GM23338 (cell line): ENCODE measurements around the gene NEK10. TPM values are rescaled to one million over a fixed set of nuclear protein-coding genes. Genes with fewer than 3 reads are reported as not detected.

ENCODE experiments used
- ATAC-seq: fragments of 200-7000 bp; cut with Tn5 transposase; 3 replicates; pipeline ENCODE4 v1.9.1; 2020
- DNase-seq: peaks from one replicate; pipeline ENCODE4 v3.0.0-alpha.2; 2015; ENCODE audit warnings: low spot score
- H2AFZ ChIP-seq: fragments of 200-600 bp; sonication (generic); 2 replicates; pipeline ENCODE4 v1.8.0; 2016; ENCODE audit warnings: antibody characterized with exemption, mild to moderate bottlenecking, moderate library complexity
- H3F3A ChIP-seq: fragments of 200-600 bp; sonication (generic); replicated peaks from 2 replicates; pipeline ENCODE4 v1.8.0; 2017; ENCODE audit warnings: antibody characterized with exemption, mixed run types, low read depth
- H3K27ac ChIP-seq: fragments of 200-600 bp; sonication (generic); 2 replicates; pipeline ENCODE4 v1.6.1; 2016; ENCODE audit warnings: low read depth
- H3K27me3 ChIP-seq: fragments of 200-600 bp; sonication (generic); 2 replicates; pipeline ENCODE4 v1.8.0; 2016; ENCODE audit warnings: mild to moderate bottlenecking, mixed run types, moderate library complexity; ENCODE audit not compliant: insufficient read depth
- H3K36me3 ChIP-seq: fragments of 200-600 bp; sonication (generic); 2 replicates; pipeline ENCODE4 v1.8.0; 2016; ENCODE audit warnings: mild to moderate bottlenecking; ENCODE audit not compliant: insufficient read depth
- H3K4me1 ChIP-seq: fragments of 200-600 bp; sonication (generic); 2 replicates; pipeline ENCODE4 v1.8.0; 2016; ENCODE audit warnings: mild to moderate bottlenecking, moderate library complexity; ENCODE audit not compliant: insufficient read depth
- H3K4me2 ChIP-seq: fragments of 200-600 bp; sonication (generic); 2 replicates; pipeline ENCODE4 v1.7.1; 2017; ENCODE audit warnings: mixed run types
- H3K4me3 ChIP-seq: fragments of 200-600 bp; sonication (generic); 2 replicates; pipeline ENCODE4 v1.6.1; 2016; ENCODE audit warnings: mixed run types
- H3K79me2 ChIP-seq: fragments of 200-600 bp; sonication (generic); replicated peaks from 2 replicates; pipeline ENCODE4 v1.8.0; 2017; ENCODE audit warnings: mild to moderate bottlenecking; ENCODE audit not compliant: insufficient read depth
- H3K9me2 ChIP-seq: fragments of 200-600 bp; sonication (generic); 2 replicates; pipeline ENCODE4 v1.8.0; 2017; ENCODE audit not compliant: insufficient read depth
- H4K20me1 ChIP-seq: fragments of 200-600 bp; sonication (generic); replicated peaks from 2 replicates; pipeline ENCODE4 v1.8.0; 2017; ENCODE audit warnings: mild to moderate bottlenecking; ENCODE audit not compliant: insufficient read depth
- H3K27ac Mint-ChIP-seq: 2 replicates; pipeline ENCODE4 v1.8.0; 2020; ENCODE audit warnings: inconsistent platforms, mild to moderate bottlenecking, moderate library complexity, mixed read lengths
- H3K27me3 Mint-ChIP-seq: 3 replicates; pipeline ENCODE4 v1.8.0; 2022; ENCODE audit warnings: low read depth, mild to moderate bottlenecking, moderate library complexity, mixed read lengths, inconsistent platforms; ENCODE audit not compliant: insufficient read depth, poor library complexity
- H3K36me3 Mint-ChIP-seq: 3 replicates; pipeline ENCODE4 v1.8.0; 2021; ENCODE audit warnings: low read depth, mild to moderate bottlenecking, inconsistent platforms, moderate library complexity, mixed read lengths
- H3K4me1 Mint-ChIP-seq: 3 replicates; pipeline ENCODE4 v1.8.0; 2020; ENCODE audit warnings: mild to moderate bottlenecking, inconsistent platforms, mixed read lengths
- H3K4me3 Mint-ChIP-seq: 3 replicates; pipeline ENCODE4 v1.8.0; 2021; ENCODE audit warnings: moderate library complexity, mild to moderate bottlenecking, inconsistent platforms, mixed read lengths
- H3K9me3 Mint-ChIP-seq: 3 replicates; pipeline ENCODE4 v1.8.0; 2020; ENCODE audit warnings: moderate library complexity, mild to moderate bottlenecking, inconsistent platforms, mixed read lengths
- EZH2 ChIP-seq: fragments of 200-600 bp; sonication (generic); IDR thresholded peaks from one replicate; pipeline ENCODE4 v1.8.0; 2017; ENCODE audit warnings: antibody characterized with exemption, mild to moderate bottlenecking, low read depth; ENCODE audit not compliant: unreplicated experiment
- EZH2phosphoT487 ChIP-seq: fragments of 200-600 bp; sonication (generic); IDR thresholded peaks from one replicate; pipeline ENCODE4 v1.8.1; 2018; ENCODE audit warnings: antibody characterized with exemption; ENCODE audit not compliant: unreplicated experiment
- NANOG ChIP-seq: IDR thresholded peaks from 2 replicates; pipeline ENCODE4 v1.6.1; 2016; ENCODE audit warnings: antibody characterized with exemption, borderline replicate concordance
- POLR2AphosphoS5 ChIP-seq: IDR thresholded peaks from 2 replicates; pipeline ENCODE4 v1.6.1; 2016; ENCODE audit warnings: antibody characterized with exemption, low read depth
- STAT1 ChIP-seq: IDR thresholded peaks from one replicate; pipeline ENCODE4 v1.6.1; 2016; ENCODE audit warnings: antibody characterized with exemption; ENCODE audit not compliant: unreplicated experiment
- ZNF114 ChIP-seq: fragments of 250-450 bp; sonication (Bioruptor Pico); IDR thresholded peaks from 2 replicates; pipeline ENCODE4 v1.5.0; 2020; ENCODE audit warnings: mild to moderate bottlenecking, moderate library complexity
- ZNF462 ChIP-seq: fragments of 250-450 bp; sonication (Bioruptor Pico); IDR thresholded peaks from 2 replicates; pipeline ENCODE4 v1.5.0; 2020; ENCODE audit warnings: mild to moderate bottlenecking, moderate library complexity
- polyA plus RNA-seq: library from polyadenylated mRNA; unstranded; fragments of >200 nt; fragmentation: Nextera tagmentation; extraction: Ambion mirVana; gene quantifications from 2 replicates; pipeline ENCODE4 v1.2.1, GENCODE V29; 2016
- total RNA-seq: library from RNA; depleted of rRNA; stranded (reverse); fragments of >200 nt; shearing (Covaris generic); gene quantifications from 2 replicates; pipeline ENCODE4 v1.2.3, GENCODE V29; 2014
- TF ChIP-seq, protein P1 (sequence below), 2 experiments: fragments of 200-600 bp in 1 of 2; sonication (generic) in 1 of 2; conservative IDR thresholded peaks; 2 replicates each; pipeline versions ENCODE4 v1.5.1 to v1.6.1; 2016 to 2017; ENCODE audit warnings: antibody characterized with exemption in 2 of 2, low read depth in 2 of 2, mild to moderate bottlenecking in 2 of 2, moderate library complexity in 1 of 2
- TF ChIP-seq, protein P2 (sequence below): IDR thresholded peaks from 2 replicates; pipeline ENCODE4 v1.6.1; 2016; ENCODE audit warnings: antibody characterized with exemption

The NEK10 gene
- total and polyA plus RNA-seq, 2 experiments from 2014 or later: 0.55 to 2.0 TPM

GRCh38 chr3:27141668-27142067 is 227.5 kb downstream of the NEK10 start:
- Histone ChIP-seq H3F3A (no peaks in the 10 kb centered on the region), H3K79me2 (no peaks in the 10 kb centered on the region), H3K4me1 (no peaks in the 10 kb centered on the region), H4K20me1 (no peaks in the 10 kb centered on the region), H3K4me3 (no peak overlapping the region), H3K27me3 (no peaks in the 10 kb centered on the region), H2AFZ (no peak overlapping the region), H3K4me2 (no peak overlapping the region), H3K36me3 (no peaks in the 10 kb centered on the region; the same call in 1 of the 2 replicates), H3K27ac (no peak overlapping the region), H3K9me2 (no peaks in the 10 kb centered on the region)
- DNase-seq: peak; percentile 58
- TF ChIP-seq, protein P1, sequence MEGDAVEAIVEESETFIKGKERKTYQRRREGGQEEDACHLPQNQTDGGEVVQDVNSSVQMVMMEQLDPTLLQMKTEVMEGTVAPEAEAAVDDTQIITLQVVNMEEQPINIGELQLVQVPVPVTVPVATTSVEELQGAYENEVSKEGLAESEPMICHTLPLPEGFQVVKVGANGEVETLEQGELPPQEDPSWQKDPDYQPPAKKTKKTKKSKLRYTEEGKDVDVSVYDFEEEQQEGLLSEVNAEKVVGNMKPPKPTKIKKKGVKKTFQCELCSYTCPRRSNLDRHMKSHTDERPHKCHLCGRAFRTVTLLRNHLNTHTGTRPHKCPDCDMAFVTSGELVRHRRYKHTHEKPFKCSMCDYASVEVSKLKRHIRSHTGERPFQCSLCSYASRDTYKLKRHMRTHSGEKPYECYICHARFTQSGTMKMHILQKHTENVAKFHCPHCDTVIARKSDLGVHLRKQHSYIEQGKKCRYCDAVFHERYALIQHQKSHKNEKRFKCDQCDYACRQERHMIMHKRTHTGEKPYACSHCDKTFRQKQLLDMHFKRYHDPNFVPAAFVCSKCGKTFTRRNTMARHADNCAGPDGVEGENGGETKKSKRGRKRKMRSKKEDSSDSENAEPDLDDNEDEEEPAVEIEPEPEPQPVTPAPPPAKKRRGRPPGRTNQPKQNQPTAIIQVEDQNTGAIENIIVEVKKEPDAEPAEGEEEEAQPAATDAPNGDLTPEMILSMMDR (conservative IDR thresholded peaks at IDR 0.05; ENCODE audit: low read depth in 2 of 2): peak; percentile 70
- TF ChIP-seq EZH2phosphoT487: no peak
- TF ChIP-seq NANOG: no peak
- Mint-ChIP-seq H3K9me3 (peaks cover 15% of the 10 kb centered on the region), H3K27ac (no peak overlapping the region), H3K4me1 (no peaks in the 10 kb centered on the region), H3K27me3 (no peaks in the 10 kb centered on the region), H3K36me3 (peaks cover 6% of the 10 kb centered on the region; the same call in 2 of the 3 replicates), H3K4me3 (no peak overlapping the region)
- ATAC-seq: no peak

GRCh38 chr3:27138562-27138961 is 230.6 kb downstream of the NEK10 start:
- Histone ChIP-seq H3K9me2 (no peaks in the 10 kb centered on the region), H3F3A (no peaks in the 10 kb centered on the region), H3K4me3 (no peak overlapping the region), H3K4me2 (no peak overlapping the region), H3K27me3 (no peaks in the 10 kb centered on the region), H2AFZ (no peak overlapping the region), H3K79me2 (no peaks in the 10 kb centered on the region), H3K36me3 (no peaks in the 10 kb centered on the region; the same call in 1 of the 2 replicates), H3K4me1 (no peaks in the 10 kb centered on the region), H4K20me1 (no peaks in the 10 kb centered on the region), H3K27ac (no peak overlapping the region)
- no peak overlapping the region for H3K4me3 Mint-ChIP-seq
- DNase-seq (no peak), ATAC-seq (no peak)
- H3K4me1 Mint-ChIP-seq: no peaks in the 10 kb centered on the region; the same call in 2 of the 3 replicates
- no peaks in the 10 kb centered on the region for H3K27me3 Mint-ChIP-seq
- peaks cover 15% of the 10 kb centered on the region for H3K9me3 Mint-ChIP-seq
- TF ChIP-seq ZNF462: no peak
- TF ChIP-seq POLR2AphosphoS5: no peak
- TF ChIP-seq, protein P2, sequence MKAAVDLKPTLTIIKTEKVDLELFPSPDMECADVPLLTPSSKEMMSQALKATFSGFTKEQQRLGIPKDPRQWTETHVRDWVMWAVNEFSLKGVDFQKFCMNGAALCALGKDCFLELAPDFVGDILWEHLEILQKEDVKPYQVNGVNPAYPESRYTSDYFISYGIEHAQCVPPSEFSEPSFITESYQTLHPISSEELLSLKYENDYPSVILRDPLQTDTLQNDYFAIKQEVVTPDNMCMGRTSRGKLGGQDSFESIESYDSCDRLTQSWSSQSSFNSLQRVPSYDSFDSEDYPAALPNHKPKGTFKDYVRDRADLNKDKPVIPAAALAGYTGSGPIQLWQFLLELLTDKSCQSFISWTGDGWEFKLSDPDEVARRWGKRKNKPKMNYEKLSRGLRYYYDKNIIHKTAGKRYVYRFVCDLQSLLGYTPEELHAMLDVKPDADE: no peak
- TF ChIP-seq ZNF114 (CRISPR knock-in tag): no peak
- no peak for TF ChIP-seq NANOG
- TF ChIP-seq EZH2: no peak
- no peak for TF ChIP-seq STAT1
- no peak for TF ChIP-seq EZH2phosphoT487
- no peak overlapping the region for H3K27ac Mint-ChIP-seq
- peaks cover 6% of the 10 kb centered on the region; the same call in 2 of the 3 replicates for H3K36me3 Mint-ChIP-seq
